ENCODE results near the gene BCO2. TPM values are rescaled to one million over a fixed set of nuclear protein-coding genes. Genes with fewer than 3 reads are reported as not detected.

Gene BCO2
- total and polyA plus RNA-seq, 2 experiments from 2014 or later = 23.9 to 39.1 TPM

DNA sequence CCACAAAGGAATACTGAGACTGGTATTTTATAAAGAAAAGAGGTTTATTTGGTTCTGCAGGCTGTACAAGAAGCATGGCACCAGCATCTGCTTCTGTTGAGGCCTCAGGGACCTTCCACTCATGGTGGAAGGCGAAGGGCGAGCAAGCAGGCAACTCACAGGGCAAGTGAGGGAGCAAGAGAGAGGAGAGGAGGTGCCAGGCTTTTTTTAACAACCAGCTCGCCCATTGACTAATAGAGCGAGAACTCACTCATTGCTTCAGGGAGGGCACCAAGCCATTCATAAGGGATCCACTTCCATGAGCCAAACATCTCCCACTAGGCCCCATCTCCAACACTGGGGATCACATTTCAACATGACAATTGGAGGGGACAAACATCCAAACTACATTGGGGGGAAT lies 52.2 kb downstream of the BCO2 start:
- Histone ChIP-seq H3K4me1 (ENCODE audit: insufficient read depth) (no peaks in the 10 kb centered on the region), H3K9me3 (ENCODE audit: low read depth) (no peaks in the 10 kb centered on the region), H3K79me2 (peaks cover 37% of the 10 kb centered on the region), H3K36me3 (replicated peaks; ENCODE audit: insufficient read depth, low read depth) (no peaks in the 10 kb centered on the region), H2AFZ (no peak overlapping the region), H3K27ac (no peak overlapping the region), H3K27me3 (no peaks in the 10 kb centered on the region), H4K20me1 (ENCODE audit: insufficient read depth, poor library complexity, severe bottlenecking) (no peaks in the 10 kb centered on the region), H3K4me2 (peak overlapping the region; percentile 78), H3K4me3 (no peak overlapping the region), H3K9me2 (replicated peaks; ENCODE audit: insufficient read depth) (no peaks in the 10 kb centered on the region)
- TF ChIP-seq EZH2phosphoT487 (IDR thresholded peaks at IDR 0.05; ENCODE audit: low read depth, severe bottlenecking, unreplicated experiment) = no peak
- TF ChIP-seq, protein P1, sequence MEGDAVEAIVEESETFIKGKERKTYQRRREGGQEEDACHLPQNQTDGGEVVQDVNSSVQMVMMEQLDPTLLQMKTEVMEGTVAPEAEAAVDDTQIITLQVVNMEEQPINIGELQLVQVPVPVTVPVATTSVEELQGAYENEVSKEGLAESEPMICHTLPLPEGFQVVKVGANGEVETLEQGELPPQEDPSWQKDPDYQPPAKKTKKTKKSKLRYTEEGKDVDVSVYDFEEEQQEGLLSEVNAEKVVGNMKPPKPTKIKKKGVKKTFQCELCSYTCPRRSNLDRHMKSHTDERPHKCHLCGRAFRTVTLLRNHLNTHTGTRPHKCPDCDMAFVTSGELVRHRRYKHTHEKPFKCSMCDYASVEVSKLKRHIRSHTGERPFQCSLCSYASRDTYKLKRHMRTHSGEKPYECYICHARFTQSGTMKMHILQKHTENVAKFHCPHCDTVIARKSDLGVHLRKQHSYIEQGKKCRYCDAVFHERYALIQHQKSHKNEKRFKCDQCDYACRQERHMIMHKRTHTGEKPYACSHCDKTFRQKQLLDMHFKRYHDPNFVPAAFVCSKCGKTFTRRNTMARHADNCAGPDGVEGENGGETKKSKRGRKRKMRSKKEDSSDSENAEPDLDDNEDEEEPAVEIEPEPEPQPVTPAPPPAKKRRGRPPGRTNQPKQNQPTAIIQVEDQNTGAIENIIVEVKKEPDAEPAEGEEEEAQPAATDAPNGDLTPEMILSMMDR (IDR thresholded peaks at IDR 0.05; ENCODE audit: poor library complexity) = no peak
- 74% methylated on average over 4 of the region's 4 CpGs for WGBS (ENCODE audit: low lambda C conversion rate, missing lambda C conversion rate)
- DNase-seq (ENCODE audit: low spot score) = no peak

DNA sequence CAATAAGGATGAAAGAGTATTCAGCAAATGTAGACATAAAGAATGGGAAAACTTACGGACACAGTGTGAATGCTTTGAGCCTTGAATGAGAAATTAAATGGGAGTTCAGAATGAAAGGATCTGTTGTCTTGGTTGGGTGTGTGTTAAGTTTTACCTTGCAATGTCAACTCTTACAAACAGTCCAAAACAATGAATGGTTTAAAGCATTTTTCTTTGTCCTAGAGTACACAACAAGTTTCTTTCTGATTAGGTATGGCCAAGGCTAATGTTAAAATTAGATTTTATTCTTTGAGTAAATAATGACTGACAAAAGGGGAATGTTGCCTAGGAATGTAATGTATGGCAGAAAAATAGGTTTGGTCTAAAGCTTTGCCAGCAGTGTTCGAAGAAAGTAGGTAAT lies 53.4 kb downstream of the BCO2 start:
- DNase-seq (ENCODE audit: low spot score) = no peak
- WGBS (ENCODE audit: low lambda C conversion rate, missing lambda C conversion rate) = 87% methylated on average over 2 of the region's 2 CpGs
- Histone ChIP-seq H3K4me3 (no peak overlapping the region), H3K9me3 (ENCODE audit: low read depth) (no peaks in the 10 kb centered on the region), H3K4me2 (no peak overlapping the region), H3K4me1 (ENCODE audit: insufficient read depth) (no peaks in the 10 kb centered on the region), H3K79me2 (peaks cover 37% of the 10 kb centered on the region), H3K27me3 (no peaks in the 10 kb centered on the region), H4K20me1 (ENCODE audit: insufficient read depth, poor library complexity, severe bottlenecking) (no peaks in the 10 kb centered on the region), H2AFZ (no peak overlapping the region), H3K9me2 (replicated peaks; ENCODE audit: insufficient read depth) (no peaks in the 10 kb centered on the region), H3K27ac (no peak overlapping the region), H3K36me3 (replicated peaks; ENCODE audit: insufficient read depth, low read depth) (no peaks in the 10 kb centered on the region)
- TF ChIP-seq, protein P1 (IDR thresholded peaks at IDR 0.05; ENCODE audit: poor library complexity) = no peak
- TF ChIP-seq EZH2phosphoT487 (IDR thresholded peaks at IDR 0.05; ENCODE audit: low read depth, severe bottlenecking, unreplicated experiment) = no peak

DNA sequence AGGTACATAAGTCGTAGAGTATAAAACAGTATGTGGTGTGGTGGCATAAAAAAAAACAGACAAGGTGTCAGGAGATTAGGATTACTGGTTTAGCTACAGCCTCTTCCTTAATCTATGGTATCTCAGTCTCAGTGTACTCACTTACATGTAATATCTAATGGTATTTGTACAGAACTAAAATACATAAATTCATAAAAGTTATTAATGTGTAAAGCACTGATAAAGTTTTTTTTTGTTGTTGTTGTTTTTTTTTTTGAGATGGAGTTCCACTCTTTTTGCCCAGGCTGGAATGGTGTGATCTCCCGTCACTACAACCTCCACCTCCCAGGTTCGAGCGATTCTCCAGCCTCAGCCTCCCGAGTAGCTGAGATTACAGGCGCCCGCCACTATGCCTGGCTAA lies 53.8 kb downstream of the BCO2 start:
- Histone ChIP-seq H3K4me1 (ENCODE audit: insufficient read depth) (no peaks in the 10 kb centered on the region), H4K20me1 (ENCODE audit: insufficient read depth, poor library complexity, severe bottlenecking) (no peaks in the 10 kb centered on the region), H3K79me2 (peaks cover 37% of the 10 kb centered on the region), H3K4me2 (no peak overlapping the region), H2AFZ (no peak overlapping the region), H3K36me3 (replicated peaks; ENCODE audit: insufficient read depth, low read depth) (no peaks in the 10 kb centered on the region), H3K27ac (no peak overlapping the region), H3K4me3 (no peak overlapping the region), H3K9me2 (replicated peaks; ENCODE audit: insufficient read depth) (no peaks in the 10 kb centered on the region), H3K9me3 (ENCODE audit: low read depth) (no peaks in the 10 kb centered on the region), H3K27me3 (no peaks in the 10 kb centered on the region)
- no peak for DNase-seq (ENCODE audit: low spot score)
- TF ChIP-seq EZH2 (IDR thresholded peaks at IDR 0.05; ENCODE audit: borderline replicate concordance) (no peak), EZH2phosphoT487 (IDR thresholded peaks at IDR 0.05; ENCODE audit: low read depth, severe bottlenecking, unreplicated experiment) (no peak)
- TF ChIP-seq, protein P1 (IDR thresholded peaks at IDR 0.05; ENCODE audit: poor library complexity) = no peak
- 97% methylated on average over 7 of the region's 7 CpGs for WGBS (ENCODE audit: low lambda C conversion rate, missing lambda C conversion rate)
